ENCODE results near the gene ING4.
A peak's percentile ranks its signal among the peaks of the same experiment; 100 is the strongest.
"Not testable (repeated sequence)": the region's sequence is repeated elsewhere in the genome, so short reads cannot be mapped to it uniquely, and the experiment has no call there.

The ING4 gene

GRCh38 chr12:6662906-6663742 is at the start of gene ING4:
ING4 (minus strand) TSS chr12:6663119; CDS start chr12:6663101, 18 bp downstream.
- peak; percentile 94 for DNase-seq

GRCh38 chr12:6708960-6709394 is 46.1 kb upstream of the ING4 start:
- DNase-seq: no peak

- DNase-seq: not testable (repeated sequence)
These were observed 45.4 kb upstream of the ING4 start for GRCh38 chr12:6708351-6708750.

GRCh38 chr12:6703631-6704030 is 40.7 kb upstream of the ING4 start:
- no peak for DNase-seq

- DNase-seq: no peak
These were observed 38.3 kb upstream of the ING4 start for GRCh38 chr12:6701078-6701768.

GRCh38 chr12:6700646-6701051 is 37.7 kb upstream of the ING4 start, which contains the start of gene PIANP:
PIANP (minus strand) TSS chr12:6700815; CDS start chr12:6698061, 2,754 bp downstream.
- DNase-seq: peak; percentile 45

GRCh38 chr12:6699989-6700645 is 37.2 kb upstream of the ING4 start:
- no peak for DNase-seq

GRCh38 chr12:6699259-6699988 is 36.5 kb upstream of the ING4 start:
- DNase-seq: no peak

- no peak for DNase-seq
These were observed 35.6 kb upstream of the ING4 start for GRCh38 chr12:6698352-6699046.

GRCh38 chr12:6697584-6698351 is 34.8 kb upstream of the ING4 start:
- DNase-seq: no peak

GRCh38 chr12:6696690-6697583 is 34.0 kb upstream of the ING4 start:
- DNase-seq: no peak

GRCh38 chr12:6695313-6696045 is 32.6 kb upstream of the ING4 start:
- DNase-seq: no peak

GRCh38 chr12:6694701-6695100 is 31.8 kb upstream of the ING4 start:
- no peak for DNase-seq

GRCh38 chr12:6693832-6694355 is 31.0 kb upstream of the ING4 start:
- DNase-seq: no peak

- no peak for DNase-seq
These were observed 30.0 kb upstream of the ING4 start for GRCh38 chr12:6692888-6693287.

- no peak for DNase-seq
These were observed 28.6 kb upstream of the ING4 start for GRCh38 chr12:6691473-6691872.

GRCh38 chr12:6688999-6689882 is 26.3 kb upstream of the ING4 start, which contains the start of gene ZNF384:
ZNF384 (minus strand) TSS chr12:6689375; CDS start chr12:6679520, 9,855 bp downstream.
- DNase-seq: peak; percentile 92

GRCh38 chr12:6688543-6688998 is 25.7 kb upstream of the ING4 start:
- no peak for DNase-seq
